Kidney epithelial cell (primary cell): ENCODE data around the gene STXBP4. TPM values are rescaled to one million over a fixed set of nuclear protein-coding genes. Genes with fewer than 3 reads are reported as not detected.

Experiments used
- DNase-seq: peaks from one replicate; pipeline ENCODE4 v3.0.0-alpha.2; 2010; ENCODE audit warnings: low read depth
- H3K27me3 ChIP-seq: 2 replicates; pipeline ENCODE4 v1.6.0; 2011; ENCODE audit warnings: low read length; ENCODE audit not compliant: control insufficient read depth, insufficient read depth
- H3K36me3 ChIP-seq: 2 replicates; pipeline ENCODE4 v1.5.1; 2011; ENCODE audit warnings: low read length; ENCODE audit not compliant: control insufficient read depth, insufficient read depth
- H3K4me3 ChIP-seq: 2 replicates; pipeline ENCODE4 v1.5.1; 2011; ENCODE audit warnings: low read depth, mild to moderate bottlenecking, control low read depth, low read length
- total RNA-seq: library from RNA; depleted of rRNA; stranded (reverse); fragments of >200 nt; gene quantifications from 2 replicates; pipeline ENCODE4 v1.2.3, GENCODE V29; 2015
- TF ChIP-seq, protein P1 (sequence below): IDR thresholded peaks from 2 replicates; pipeline ENCODE4 v1.5.1; 2011; ENCODE audit warnings: mild to moderate bottlenecking, moderate library complexity, low read length, control low read depth, inconsistent platforms; ENCODE audit not compliant: insufficient read depth, poor library complexity, severe bottlenecking

Gene STXBP4
- total RNA-seq, 1 donor from 2014 or later, result 40.1 TPM

- no peaks in the 10 kb centered on the region for H3K36me3 ChIP-seq
- H3K27me3 ChIP-seq, result no peaks in the 10 kb centered on the region
- DNase-seq, result no peak
- H3K4me3 ChIP-seq, result no peak overlapping the region
- TF ChIP-seq, protein P1, sequence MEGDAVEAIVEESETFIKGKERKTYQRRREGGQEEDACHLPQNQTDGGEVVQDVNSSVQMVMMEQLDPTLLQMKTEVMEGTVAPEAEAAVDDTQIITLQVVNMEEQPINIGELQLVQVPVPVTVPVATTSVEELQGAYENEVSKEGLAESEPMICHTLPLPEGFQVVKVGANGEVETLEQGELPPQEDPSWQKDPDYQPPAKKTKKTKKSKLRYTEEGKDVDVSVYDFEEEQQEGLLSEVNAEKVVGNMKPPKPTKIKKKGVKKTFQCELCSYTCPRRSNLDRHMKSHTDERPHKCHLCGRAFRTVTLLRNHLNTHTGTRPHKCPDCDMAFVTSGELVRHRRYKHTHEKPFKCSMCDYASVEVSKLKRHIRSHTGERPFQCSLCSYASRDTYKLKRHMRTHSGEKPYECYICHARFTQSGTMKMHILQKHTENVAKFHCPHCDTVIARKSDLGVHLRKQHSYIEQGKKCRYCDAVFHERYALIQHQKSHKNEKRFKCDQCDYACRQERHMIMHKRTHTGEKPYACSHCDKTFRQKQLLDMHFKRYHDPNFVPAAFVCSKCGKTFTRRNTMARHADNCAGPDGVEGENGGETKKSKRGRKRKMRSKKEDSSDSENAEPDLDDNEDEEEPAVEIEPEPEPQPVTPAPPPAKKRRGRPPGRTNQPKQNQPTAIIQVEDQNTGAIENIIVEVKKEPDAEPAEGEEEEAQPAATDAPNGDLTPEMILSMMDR, result no peak
Measured at GRCh38 chr17:54980375-54980774, 11.8 kb downstream of the STXBP4 start.

DNA sequence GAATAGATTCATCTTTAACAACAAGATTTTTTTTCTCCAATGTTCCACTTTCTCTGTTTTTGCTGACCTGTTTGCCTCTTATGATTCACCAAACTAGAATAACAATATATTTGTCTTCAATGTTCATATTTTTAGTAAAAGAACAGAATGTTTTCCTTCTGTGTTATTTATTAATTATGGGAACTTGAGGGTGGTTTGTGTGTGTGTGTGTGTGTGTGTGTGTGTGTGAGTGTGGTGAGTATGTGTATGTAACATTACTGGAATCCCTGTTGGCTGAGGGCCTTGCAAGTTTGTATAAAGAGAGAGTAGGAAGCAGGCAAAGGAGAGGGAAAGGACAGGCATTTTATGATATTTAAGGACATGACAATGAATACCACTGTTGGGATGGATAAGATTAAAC is 13.8 kb downstream of the STXBP4 start:
- TF ChIP-seq, protein P1, result no peak
- Histone ChIP-seq H3K4me3 (no peak overlapping the region), H3K27me3 (no peaks in the 10 kb centered on the region), H3K36me3 (no peaks in the 10 kb centered on the region)
- no peak for DNase-seq

DNA sequence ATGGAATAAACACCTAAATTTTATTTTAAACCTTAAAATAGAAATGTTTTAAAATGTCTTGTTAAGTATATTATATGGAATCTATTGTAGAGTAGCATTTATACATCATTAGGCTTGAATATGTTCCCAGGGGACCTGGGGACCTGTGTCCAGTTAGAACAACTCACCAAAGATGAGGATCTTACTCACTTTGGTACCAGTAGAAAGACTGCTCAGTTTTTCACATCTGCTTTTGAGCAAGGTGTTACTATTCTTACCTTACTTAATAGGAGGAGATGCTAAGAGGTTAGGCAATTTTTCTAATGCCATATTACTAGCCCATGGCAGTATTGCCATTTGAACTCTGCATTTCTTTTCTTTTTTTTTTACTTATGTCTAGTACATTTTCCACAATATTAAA is 14.7 kb downstream of the STXBP4 start:
- no peaks in the 10 kb centered on the region for H3K27me3 ChIP-seq
- H3K36me3 ChIP-seq, result no peaks in the 10 kb centered on the region
- DNase-seq, result no peak
- no peak overlapping the region for H3K4me3 ChIP-seq
- TF ChIP-seq, protein P1, result no peak

DNA sequence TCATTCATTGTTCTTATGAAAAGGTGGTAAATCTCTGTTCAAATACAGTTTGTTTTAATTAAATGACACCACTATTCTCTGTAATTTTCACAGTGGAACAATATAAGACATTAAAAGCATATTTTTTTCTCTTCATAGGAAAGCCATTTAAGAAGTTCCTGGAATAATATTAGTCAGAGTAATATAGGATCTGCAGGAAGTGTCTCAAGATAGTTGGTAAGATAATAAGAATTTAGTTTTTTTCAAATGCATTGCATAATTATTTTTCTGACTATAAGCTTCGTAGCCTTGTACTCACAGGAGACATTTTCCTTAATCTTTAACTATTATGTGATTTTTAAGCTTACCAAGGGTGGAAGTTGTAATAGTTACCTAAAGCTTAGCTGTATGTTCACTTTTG is 16.9 kb downstream of the STXBP4 start:
- Histone ChIP-seq H3K4me3 (no peak overlapping the region), H3K36me3 (no peaks in the 10 kb centered on the region), H3K27me3 (no peaks in the 10 kb centered on the region)
- DNase-seq, result no peak
- TF ChIP-seq, protein P1, result no peak

DNA sequence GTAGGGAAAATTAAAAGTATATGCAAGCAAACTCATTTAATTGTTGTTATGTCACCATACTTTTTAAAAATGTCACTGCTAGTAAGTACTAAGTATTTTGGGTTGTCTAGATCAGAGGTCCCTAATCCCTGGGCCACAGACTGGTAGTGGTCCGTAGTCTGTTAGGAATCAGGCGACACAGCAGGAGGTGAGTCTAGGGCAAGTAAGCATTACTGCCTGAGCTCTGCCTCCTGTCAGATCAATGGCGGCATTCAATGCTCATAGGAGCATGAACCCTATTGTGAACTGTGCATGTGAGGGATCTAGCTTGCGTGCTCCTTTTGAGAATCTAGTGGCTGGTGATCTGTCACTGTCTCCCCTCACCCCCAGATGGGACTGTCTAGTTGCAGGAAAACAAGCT is 21.6 kb downstream of the STXBP4 start:
- Histone ChIP-seq H3K4me3 (no peak overlapping the region), H3K27me3 (no peaks in the 10 kb centered on the region), H3K36me3 (no peaks in the 10 kb centered on the region)
- TF ChIP-seq, protein P1, result no peak
- no peak for DNase-seq

GRCh38 chr17:54991567-54991966 is 23.0 kb downstream of the STXBP4 start:
- H3K27me3 ChIP-seq, result no peaks in the 10 kb centered on the region
- H3K36me3 ChIP-seq, result no peaks in the 10 kb centered on the region
- no peak for DNase-seq
- no peak overlapping the region for H3K4me3 ChIP-seq
- TF ChIP-seq, protein P1, result no peak
